GM21367 (cell line): ENCODE measurements around the gene DLG4.
"Not testable (repeated sequence)": the region's sequence is repeated elsewhere in the genome, so short reads cannot be mapped to it uniquely, and the experiment has no call there.

Source experiments
- ATAC-seq: cut with Tn5 transposase; IDR thresholded peaks from one replicate; pipeline ENCODE4 v1.9.1; 2021; ENCODE audit not compliant: unreplicated experiment

The DLG4 gene

DNA sequence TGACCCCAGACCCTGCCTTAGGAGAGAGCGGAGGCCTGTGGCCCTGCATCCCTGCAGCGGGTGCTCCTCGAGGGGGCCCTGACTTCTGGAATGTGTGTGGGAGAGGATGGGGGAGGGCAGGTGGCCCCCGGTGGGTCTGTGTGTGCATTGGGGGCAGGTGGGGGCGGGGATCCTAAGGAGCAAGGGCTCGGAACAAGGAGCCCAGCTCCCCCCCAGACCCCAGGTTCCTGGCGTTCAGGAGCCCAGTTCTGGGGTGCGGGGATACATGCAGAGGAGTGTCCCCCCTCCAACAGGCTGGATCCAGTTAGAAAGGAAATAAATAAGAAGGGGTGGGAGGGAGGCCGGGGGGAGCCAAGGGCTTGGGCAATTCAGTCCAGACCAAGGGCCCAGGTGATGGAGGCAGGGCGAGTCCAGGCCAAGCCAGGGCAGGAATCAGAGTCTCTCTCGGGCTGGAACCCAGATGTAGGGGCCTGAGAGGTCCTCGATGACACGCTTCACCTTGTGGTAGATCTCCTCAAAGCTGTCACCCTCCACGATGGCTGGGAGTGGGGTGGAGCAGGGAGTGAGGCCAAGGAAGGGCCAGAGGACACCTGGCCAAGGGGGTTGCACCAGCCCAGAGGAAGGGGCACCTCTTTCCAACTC, 29.2 kb downstream of the DLG4 start:
- ATAC-seq = no peak

DNA sequence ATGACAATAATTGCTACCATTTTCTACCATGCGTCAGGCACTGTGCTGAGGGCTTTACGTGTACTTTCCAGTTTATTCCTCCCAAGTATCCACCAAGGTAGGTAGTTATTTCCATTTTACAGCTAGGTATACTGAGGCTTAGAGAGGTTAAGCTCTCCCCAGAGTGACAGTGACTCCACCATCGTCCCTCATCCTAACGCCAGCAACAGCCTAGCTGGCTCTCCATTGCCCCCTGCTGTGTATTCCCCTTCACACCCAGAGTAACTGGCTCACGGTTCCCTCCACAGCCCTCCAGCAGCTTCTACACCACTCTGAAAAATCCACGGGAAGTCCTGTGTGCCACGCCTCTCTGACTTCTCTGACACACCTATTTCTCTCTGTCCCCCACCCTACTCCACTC, 33.4 kb downstream of the DLG4 start:
- no peak for ATAC-seq

DNA sequence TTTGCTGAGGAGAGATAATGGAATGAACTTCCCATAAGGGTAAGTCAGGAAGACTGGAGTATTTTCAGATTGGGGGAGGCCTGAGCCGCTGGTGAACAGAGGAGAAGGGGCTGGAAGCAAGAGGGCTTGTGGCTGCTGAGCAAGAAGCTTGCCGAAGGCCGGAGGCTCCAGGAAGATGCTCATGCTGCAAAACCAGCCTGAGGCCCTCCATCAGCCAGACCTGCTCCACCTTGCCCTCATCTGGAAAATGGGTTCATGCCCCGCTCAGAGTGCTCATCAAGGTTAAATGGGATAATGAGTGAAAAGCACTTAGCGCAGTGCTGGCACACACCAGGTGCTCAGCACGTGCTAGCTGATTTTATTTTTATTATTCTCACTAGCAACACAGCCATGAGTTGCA, 35.0 kb downstream of the DLG4 start:
- no peak for ATAC-seq

DNA sequence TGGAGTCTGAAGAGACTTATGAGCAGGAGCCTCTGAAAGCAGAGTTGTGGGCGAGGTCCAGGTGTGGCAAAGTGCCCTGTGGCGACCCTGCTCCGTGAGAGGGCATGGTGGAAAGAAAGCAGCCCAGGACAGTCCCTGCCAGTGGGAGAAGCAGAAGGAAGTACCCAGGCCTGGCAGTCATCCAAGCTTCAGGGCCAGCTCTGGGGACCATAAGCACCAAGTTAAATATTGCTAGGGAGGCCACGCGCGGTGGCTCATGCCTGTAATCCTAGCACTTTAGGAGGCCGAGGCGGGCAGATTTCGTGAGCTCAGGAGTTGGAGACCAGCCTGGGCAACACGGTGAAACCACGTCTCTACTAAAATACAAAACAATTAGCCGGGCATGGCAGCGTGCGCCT, 35.5 kb downstream of the DLG4 start:
- ATAC-seq = no peak

DNA sequence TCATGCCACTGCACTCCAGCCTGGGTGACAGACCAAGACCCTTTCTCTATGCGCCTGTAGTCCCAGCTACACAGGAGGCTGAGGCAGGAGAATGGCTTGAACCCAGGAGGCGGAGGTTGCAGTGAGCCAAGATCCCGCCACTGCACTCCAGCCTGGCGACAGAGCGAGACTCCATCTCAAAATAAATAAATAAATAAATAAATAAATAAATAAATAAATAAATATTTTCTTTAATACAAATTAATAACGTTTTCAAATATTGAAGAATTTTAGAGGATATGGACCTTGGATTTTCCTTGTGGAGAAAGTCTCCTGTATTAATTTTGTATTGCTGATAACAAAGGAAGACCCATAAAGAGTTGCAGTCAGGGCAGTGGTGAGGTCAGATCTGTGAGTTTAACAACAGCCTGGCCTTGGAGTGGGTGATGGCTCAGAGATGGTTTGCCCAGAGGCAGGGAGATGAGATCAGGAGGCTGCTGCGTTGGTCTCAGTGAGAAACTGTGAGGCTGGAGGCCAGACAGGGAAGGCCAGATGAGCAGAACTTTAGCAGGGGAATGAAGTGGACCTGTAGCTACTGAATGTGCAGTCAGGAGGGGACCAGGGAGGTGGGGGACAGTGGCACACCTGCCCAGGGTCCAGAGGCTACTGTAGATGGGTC, 36.1 kb downstream of the DLG4 start:
- no peak for ATAC-seq

DNA sequence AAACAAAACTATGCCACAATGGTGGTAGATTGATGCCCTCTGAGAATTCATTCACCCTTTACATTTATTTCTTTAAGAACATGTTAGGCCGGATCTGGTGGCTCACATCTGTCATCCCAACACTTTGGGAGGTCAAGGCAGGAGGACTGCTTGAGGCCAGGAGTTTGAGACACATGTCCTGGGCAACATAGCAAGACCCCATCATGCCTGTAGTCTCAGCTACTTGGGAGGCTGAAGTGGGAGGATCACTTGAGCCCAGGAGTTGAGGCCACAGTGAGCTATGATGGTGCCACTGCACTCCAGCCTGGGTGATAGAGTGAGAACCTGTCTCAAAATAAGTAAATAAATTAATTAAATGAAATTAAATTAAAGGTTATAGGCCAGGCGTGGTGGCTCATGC, 37.5 kb downstream of the DLG4 start:
- ATAC-seq = not testable (repeated sequence)

DNA sequence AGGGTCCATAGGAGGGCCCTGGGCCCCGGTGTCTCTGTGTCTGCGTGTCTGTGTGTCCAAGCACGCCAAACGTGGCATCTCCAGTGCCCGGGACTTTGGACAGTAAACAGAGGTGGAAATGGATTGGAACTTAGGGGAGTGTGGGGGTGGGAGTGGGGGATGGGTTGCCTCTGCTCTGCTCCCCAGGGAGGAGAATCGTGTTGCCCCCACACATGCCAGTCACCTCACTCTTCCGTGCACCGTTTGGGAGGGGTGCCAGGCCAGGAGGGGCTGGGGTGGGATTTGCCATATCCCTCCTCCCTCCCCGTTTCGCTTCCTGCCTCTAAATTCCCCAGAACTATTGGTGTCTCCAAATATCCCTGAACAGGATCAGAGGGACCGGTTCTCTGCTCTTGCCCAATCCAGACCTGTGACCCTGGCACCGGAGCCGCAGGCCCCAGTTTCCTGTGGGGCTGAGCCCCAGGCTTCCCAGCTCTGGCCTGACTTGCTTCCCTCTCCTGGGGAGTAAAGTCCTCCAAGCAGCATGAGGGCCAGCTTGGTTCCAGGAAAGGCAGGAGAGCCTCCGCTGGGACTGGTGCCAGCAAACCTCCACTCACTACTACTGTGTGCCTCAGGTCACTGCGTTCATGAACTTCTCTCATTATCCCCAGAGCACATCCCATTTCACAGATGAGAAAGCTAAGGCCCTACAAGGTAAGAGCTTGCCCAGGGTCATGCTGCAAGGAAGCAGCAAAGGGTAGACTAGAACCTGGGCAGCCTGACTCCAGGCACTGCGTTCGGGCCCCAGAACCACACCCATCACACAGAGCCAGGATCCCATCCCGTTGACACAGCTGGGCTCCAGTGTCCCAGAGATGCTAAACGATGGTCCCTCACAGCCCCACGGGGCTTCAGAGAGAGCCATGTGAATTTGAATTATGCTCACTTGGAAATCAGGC, 40.0 kb downstream of the DLG4 start, which contains the start of gene ASGR1:
TSS of gene ASGR1 (minus strand) at position 54 of the 938 bp plus-strand sequence. CDS start 807 bp downstream, outside the sequence.
- ATAC-seq = no peak

DNA sequence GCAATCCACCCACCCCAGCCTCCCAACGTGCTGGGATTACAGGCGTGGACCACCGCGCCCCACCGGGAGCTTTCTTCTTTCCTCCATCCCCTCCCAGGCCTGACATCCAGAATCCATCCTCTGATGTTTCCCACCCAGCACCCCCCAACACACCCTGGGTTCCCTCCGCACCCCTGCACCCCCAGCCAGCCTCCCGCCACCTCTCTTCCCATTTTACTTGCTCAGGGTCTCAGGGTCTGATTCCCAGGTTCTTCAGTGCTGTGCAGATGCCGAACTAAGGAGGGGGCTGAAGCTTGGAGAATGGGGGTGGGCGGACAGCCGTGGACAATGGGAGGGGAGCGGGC, 40.7 kb downstream of the DLG4 start:
- no peak for ATAC-seq

DNA sequence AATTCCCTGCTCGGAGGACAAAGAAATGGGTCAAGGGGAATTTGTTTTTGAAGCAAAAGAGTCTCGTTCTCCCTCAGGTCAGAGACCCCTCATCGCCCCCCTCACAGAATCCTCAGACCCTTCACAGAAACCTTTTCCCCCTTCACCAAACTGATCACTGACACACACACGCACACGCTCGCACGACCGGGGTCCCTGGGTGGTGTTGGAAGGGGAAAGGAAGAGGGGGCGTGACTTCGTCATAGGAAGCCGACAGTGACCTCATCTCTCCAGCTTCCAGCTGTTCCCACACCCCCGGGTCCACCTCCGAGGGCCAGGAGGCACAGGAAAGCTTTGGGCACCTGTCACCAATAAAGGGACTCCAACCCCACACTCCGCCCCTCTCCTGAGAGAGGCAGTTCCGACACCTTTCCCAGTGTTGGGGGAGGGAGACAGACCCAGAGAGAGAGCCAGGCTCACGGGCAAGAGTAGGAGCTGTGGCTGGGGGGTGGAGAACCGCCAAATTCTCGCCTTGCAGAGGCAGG, 41.6 kb downstream of the DLG4 start:
- no peak for ATAC-seq

DNA sequence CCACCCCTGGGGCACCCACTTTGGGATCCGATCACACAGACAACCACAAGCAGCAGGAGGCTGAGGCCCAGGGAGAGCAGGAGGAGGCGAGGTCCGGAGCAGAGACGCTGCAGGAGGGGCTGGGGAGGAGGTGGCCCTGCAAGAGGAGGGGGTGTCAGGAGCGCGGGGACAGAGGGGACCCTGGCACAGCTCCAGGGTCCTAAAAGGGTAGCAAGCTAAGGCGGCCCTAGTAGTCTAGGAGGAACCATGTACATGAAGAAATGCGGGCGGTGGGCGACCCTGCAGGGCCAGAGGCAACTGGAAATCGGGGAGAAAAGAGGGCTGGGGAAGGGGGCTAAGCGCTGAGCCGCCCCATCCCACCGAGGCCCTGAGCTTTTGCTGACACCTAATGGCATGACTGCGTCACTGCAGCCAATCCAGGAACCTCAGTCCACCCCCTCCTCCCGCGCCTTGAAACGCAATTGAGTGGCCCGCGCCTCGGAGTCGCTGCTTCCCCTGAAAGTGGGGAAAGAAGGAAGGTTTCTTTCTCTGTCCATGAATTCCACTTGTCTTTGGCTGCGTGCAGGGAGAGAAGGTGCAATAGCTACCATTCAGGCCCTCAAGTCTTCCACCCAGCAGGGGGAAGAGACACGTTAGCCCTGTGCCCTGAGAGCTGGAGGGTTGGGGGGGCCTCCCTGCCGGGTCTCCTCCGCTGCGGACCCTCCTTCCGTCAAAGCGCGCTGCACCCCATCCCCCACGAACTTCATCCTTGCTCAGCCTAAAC, 42.3 kb downstream of the DLG4 start:
- ATAC-seq = no peak

DNA sequence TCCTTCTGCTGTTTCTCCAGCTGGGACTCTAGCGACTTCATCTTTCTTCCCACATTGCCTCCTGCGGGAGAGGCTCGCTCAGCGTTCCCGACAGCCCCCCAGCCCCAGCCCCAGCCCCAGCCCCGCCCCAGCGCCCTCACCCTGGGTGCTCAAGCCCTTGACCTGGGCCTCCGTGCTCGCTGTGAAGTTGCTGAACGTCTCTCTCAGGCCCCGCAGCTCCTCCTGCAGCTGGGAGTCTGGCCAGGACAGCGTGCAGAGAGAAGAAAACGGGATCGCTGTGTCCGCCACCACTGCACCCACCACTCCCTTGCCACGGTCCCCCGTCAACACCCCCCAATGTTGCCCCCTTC, 42.8 kb downstream of the DLG4 start:
- no peak for ATAC-seq

DNA sequence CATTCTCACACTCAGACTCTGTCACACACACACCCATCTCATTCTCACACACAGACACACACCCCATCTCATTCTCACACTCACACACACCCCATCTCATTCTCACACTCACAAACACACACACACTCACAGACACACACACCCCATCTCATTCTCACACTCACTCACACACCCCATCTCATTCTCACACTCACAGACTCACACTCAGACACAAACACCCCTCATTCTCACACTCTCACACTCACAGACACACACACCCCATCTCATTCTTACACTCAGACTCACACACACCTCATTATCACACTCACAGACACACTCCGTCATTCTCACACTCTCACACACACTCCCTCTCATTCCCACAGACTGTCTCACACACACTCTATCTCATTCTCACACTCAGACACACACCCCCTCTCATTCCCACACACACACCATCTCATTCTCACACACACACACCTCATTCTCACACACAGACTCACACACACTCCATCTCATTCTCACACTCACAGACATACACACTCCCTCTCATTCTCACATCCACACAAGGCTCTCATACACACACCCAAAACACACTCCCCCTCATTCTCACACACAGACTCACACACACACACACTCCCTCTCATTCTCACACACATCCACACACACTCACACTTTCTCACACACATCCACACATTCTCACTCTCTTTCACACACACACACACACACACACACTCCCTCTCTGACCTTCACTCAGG, 43.4 kb downstream of the DLG4 start:
- ATAC-seq = no peak

DNA sequence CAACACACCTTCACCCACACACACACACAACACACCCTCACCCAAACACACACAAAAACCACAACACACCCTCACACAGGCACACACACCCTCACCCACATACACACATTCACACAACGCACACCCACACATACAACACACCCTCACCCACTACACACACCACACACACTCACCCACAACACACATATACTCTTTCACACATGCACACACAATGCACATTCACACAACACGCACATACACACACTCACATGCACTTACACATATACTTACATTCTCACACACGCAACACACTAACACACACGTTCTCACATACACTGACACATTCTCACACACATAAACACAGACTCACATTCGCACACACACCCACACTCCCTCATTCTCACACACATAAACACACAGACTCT, 44.3 kb downstream of the DLG4 start:
- no peak for ATAC-seq

DNA sequence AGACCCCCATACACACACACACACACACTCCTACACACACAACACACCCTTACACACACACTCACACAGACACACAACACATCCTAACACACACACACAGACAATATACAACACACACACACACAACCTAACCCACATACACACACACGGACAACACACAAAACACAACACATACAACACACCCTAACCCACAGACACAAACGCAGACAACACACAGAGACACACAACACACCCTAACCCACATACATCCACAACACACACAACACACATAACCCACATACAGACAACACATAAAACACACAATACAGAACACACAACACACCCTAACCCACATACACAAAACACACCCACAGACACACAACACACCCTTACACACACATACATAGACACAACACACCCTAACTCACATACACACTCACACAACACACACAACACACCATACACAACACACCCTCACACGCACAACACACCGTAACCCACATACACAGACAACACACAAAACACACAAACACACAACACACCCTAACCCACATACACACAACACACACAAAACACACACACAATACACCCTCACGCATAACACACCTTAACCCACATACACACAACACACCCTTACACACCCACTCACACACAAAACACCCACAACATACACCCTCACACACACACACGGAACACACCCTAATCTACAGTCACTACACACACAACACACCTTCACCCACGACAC, 44.9 kb downstream of the DLG4 start:
- ATAC-seq = no peak

DNA sequence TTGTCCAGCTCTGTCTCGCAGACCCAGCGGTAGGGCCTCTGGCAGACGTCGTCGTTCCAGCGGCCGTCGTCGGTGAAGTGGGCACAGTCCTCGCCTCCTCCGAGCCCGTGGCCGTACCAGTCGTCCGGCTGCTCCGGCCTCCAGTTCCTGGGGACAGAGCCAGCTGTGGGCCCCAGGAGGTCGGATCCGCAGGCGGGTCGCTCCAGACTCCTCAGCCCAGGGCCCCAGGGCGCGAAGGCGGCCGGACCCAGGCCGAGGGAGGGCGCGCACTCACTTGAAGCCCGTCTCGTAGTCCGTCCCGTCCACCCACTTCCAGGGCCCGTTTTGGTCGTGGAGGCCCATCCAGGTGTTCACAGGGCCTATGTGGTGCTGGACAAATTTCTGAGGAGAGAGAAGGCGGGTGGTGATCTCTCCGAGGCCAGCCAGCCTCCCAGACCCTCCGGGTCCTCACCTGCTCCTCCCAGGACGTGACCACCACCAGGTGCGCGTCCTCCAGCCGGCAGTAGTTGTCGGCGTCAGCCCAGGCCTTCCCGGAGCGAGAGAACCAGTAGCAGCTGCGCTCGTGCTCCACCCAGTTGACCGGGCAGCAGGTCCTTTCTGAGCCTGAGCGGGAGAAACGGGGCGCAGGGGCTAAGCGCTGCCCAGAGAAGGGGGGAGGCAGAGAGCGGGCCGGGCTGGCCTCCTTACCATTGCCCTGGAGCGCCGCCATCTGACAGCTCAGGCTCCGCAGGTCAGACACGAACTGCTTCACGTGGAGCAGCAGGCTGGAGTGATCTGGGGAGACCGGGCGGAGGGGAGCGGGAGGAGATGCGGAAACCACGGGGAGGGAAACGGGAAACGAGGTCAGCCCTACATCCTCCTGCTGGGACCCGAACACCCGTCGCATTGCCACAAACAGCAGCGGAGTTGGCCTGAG, 45.7 kb downstream of the DLG4 start:
- ATAC-seq = no peak

DNA sequence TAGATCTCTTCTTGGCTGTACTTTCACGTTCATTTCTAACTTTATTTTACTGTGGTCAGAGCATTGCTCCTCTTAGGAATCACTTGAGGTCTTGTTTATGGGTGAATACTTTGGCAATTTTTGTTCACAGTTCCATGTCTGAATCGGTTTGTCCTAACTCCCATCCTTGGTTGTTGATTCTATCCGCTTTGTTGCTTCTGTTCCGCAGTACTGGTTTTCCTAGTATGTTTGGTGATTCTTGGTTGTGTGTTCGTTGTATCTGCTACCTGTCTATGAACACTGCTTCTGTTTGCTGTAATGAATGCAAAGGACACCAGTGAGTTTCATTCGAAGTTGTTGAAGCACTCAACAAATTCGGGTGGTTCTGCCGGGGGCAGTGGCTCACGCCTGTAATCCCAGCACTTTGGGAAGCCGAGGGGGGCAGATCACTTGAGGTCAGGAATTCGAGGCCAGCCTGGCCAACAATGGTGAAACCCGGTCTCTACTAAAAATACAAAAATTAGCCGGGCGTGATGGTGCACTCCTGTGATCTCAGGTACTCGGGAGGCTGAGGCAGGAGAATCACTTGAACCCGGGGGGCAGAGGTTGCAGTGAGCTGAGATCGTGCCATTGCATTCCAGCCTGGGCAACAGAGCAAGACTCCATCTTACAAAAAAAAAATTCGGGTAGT, 47.0 kb downstream of the DLG4 start:
- ATAC-seq = not testable (repeated sequence)

DNA sequence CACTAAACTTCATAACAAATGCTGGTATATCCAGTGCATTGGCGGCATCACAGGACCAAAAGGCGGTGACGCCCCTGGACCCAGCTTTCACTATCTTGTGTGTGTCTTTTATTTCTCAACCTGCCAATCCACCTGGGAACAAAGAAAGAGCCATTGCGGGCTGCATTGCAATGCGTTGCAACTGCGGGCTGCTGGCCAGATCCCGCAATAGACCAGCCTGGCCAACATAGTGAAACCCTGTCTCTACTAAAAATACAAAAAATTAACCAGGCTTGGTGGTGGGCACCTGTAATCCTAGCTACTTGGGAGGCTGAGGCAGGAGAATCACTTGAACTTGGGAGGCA, 50.1 kb downstream of the DLG4 start:
- not testable (repeated sequence) for ATAC-seq
